HG03175 (cell line): ENCODE measurements around the gene CCL19.

Experiments used
- ATAC-seq: cut with Tn5 transposase; IDR thresholded peaks from one replicate; pipeline ENCODE4 v1.9.1; 2021; ENCODE audit warnings: mild to moderate bottlenecking, moderate library complexity; ENCODE audit not compliant: unreplicated experiment

Gene CCL19

DNA sequence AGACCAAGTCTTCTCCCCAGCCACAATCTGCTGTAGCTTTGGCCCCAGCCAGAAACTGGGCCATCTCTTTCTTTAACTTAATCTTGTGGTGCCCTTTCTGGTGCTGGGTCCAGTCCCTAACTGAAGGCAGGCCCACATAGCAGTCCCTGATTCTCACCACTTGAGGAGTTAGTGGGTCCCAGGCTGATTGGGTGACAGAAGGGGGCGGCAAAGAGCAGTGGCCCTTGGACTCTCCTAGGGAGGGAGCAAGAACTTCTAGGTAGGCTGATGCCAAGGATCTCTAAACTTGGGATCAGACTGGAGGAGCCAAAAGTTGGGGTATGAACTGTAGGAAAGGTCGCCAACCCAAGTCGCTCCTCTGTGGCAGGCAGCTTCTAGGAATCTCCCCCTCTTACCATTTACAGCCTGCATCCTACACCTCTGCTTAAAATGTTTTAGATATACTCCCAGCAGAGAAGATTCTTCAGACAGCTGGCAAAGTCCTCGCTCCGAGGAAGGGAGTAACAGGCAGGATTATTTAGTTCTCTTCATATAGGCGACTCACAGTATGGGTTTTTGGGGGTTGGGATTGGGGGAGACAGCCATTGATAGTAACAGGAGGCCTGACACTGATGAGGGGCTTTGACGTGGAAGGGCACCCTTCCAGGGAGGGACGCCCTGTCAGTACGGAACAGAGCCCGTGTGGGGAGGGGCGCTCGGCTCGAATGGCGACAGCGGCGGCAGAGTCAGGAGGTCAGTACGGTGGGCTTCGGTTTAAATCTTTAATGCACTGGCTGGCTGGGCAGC is 26.6 kb downstream of the CCL19 start:
- ATAC-seq: peak; percentile 65

DNA sequence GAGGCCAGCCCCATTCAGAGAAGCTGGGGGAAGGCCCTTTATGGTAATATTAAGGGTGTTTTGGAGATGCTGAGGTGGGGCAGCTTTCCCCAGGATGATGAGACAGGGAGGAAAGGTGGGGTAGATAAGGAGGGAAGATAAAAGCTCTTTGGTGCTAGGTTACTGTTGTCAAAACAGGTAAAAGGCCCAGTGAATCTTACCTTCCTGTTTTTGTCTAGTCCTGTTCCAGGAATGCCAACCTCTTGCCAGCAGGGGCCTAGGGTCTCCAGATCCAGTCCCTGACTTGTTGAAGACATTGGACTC is 27.8 kb downstream of the CCL19 start:
- no peak for ATAC-seq

DNA sequence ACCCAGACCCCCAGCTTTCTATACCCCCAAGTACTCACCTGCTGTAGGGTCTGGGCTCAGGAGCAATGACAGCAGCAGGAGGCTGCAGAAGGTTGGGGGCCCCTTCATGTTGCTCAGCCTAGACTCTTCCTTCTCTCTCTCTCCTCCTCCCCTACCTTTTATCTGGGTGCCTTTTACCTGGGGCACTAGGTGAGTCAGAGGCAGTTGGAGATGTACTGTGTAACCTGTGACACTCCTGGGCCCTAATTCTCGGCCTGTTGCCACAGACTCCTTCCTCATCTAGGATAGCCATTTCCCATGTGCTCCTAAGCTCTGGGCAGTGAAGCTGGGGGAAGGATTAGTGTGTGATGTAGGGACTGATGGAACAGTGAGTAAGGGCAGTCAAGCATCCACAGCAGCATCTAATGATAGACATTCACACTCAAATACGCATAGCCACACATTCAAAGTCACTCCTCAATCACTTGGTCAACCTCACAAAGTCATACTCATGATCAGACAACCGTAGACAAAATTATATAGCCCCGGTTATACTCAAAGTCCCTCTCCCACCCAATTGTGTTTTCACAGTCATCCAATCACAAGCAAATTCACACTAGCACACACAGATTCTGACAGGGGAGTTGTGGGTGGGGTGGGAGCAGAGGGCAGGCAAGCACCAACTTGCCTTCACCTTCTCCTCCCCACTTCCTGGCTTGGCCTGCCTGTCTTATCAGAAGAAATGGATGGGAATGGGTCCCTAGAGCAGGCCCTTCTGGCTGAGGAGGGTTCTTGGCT is 28.4 kb downstream of the CCL19 start, which contains the start of gene CCL27:
CCL27 (minus strand) TSS at position 132 of the 777 bp plus-strand sequence; CDS start at position 108, 24 bp downstream.
- ATAC-seq: no peak

DNA sequence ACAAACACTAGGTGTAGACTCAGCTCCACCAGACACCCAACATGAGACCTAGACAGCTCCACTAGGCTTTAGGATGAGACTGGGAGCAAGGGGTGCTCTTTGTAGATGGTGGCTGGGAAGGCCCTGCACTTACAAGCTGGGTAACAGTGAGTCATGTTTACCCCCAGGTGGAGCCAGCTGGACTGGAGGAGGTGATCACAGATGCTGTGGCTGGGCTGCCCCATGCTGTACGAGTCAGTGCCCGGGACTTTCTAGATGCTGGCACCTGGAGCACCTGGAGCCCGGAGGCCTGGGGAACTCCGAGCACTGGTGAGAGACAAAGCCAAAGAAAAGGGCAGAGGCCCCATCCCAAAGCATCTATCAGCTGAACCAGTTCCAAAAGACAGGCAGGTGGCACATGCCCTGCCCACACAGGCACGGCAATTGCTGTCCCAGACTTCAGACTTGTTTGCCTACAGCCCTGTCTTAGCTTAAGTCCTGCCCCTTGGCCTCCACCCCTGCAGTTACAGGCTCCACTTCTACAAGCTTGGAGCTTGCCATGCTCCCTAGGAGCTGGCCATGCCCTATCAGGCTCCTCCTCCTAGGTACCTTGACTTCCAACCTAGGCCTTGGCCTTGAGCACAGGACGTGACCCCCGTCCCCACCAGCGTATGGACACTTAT is 31.4 kb downstream of the CCL19 start:
- ATAC-seq: no peak

DNA sequence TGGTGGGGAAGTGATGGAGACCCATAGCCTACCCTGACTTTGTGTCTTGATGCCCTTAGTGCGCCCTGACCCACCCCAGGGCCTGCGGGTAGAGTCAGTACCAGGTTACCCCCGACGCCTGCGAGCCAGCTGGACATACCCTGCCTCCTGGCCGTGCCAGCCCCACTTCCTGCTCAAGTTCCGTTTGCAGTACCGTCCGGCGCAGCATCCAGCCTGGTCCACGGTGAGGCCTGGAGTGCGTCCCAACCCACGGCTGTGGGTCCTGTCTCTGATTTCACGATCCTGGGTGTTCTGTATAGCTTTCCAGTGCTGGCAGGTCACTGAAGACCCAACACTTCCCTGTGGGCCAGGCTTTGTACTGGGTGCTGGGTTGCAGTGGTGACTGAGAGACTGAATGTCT is 32.6 kb downstream of the CCL19 start:
- no peak for ATAC-seq

DNA sequence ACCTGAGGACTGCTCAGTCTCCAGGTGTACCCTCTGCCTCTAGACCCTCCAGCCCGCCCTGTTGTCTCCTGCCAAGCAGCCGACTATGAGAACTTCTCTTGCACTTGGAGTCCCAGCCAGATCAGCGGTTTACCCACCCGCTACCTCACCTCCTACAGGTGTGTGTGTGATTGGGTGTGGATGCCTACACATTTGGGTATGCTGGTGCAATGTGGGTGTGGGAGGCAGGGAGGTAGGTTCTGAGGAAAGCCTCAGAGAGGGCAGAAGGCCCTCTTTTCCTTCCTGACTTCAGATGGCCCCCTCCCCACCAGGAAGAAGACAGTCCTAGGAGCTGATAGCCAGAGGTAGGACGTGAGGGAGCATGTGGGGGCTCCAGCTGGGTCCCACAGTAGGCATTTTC is 34.1 kb downstream of the CCL19 start:
- no peak for ATAC-seq

DNA sequence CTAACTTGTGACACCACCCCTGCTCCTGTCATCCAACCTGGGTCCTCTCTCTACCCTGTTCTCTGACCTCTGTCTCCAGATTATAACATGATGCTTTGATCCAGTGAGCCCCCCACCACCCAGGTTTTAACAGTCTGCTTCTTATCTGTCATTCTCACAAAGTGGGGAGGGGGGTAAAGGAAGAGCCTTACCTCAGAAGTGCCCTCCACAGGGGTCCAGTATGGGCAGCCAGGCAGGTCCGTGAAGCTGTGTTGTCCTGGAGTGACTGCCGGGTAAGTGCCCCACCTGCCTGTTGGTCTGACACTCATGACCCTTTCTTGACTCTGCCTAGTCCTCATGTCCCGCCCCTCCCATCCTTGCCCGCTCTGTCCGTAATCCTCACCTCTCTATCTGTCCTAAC is 35.7 kb downstream of the CCL19 start:
- ATAC-seq: no peak

DNA sequence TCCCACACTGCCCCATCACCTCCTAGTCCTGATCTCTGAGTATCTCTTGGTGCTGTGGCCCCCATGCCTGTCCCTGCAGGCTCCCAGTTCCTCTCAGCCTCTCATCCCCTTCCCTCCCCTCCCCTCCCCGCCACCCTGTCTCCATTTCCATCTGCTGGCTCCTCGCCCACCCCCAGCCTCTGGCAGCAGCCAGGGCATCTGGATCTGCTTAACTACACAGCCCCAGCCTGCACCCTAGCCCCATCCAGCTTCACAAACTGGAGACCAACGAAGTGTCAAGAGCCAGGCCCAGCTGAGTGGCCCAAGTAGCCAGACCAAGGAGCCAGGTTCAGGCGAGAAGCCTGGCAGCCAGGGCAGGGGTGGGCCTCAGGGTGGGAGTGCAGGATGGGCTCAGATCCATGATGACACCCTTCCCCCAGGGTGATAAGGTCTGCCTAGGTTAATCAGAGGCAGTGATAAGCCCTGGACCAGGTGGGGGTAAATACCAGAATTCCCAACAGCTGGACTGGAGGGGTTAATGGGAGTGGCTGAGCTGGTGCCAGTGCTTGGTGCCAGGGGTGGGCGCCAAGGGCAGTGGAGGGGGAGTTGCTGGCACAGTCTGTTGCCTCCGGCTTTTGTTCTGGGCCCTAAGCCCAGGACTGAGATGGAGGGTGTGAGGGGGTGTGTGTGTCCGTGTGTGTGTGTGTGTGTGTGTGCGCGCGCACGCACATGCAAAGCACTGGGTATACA is 36.6 kb downstream of the CCL19 start:
- no peak for ATAC-seq

DNA sequence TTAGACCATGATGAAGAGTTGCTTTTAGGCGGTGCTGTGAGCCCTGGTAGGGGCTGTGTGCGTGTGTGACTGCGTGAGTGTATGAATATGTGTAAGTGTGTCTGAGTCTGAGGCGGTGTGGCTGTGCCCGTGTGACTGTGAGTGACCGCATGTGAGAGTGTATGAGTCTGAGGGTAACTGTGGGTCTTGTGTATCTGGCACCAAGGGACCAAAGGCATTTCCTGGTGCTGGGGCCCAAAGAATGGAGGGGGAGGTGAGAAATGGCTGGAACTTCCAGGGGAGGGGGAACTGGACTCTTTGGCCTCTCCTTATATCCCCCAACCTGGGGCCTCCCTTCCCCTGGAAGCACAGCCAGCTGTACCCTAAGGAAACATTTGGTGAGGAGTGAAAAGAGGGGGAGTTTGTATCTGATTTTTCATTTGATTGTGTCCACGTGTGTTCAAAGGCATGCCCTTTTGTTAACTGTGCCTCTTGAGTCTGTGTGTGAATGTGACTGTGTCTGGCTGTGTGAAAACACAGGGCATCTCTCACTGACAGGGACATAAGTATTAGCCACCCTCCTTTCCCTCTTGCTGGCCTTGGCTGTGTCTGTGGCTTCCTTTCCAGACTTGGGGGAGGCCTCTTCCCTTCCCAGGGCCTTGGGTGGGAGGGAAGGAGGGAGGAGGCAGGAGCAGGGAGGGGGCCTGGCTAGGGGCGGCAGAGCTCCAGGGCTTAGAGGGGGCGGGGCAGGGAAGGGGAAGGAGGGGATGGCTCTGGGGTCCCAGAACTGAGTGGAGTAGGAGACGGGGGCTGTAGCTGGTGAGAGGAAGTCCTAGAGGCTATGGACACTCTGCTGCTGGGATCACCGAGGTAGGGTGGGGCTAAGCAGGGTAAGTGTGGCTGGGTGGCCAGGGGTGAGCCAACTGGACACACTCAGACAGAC is 37.7 kb downstream of the CCL19 start:
- no peak for ATAC-seq

DNA sequence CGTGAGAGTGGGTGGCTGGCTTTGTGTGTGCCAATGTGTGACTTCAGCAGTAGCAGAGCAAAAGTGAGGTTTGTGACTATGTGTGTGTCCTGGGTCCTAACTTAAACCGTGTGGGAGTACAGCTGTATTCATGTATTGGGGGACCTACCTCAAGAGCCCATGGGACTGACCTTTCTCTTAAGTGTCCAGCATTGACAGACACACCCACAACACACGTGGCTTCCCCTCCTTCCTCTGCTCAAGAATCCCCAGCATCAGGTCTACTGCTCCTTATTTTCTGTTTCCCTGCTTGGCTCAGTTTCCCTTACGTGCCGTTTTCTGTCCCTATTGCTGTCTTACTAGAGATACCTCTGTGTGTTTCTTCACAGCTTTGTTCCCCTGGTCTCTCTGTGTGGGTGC is 38.5 kb downstream of the CCL19 start:
- ATAC-seq: no peak

DNA sequence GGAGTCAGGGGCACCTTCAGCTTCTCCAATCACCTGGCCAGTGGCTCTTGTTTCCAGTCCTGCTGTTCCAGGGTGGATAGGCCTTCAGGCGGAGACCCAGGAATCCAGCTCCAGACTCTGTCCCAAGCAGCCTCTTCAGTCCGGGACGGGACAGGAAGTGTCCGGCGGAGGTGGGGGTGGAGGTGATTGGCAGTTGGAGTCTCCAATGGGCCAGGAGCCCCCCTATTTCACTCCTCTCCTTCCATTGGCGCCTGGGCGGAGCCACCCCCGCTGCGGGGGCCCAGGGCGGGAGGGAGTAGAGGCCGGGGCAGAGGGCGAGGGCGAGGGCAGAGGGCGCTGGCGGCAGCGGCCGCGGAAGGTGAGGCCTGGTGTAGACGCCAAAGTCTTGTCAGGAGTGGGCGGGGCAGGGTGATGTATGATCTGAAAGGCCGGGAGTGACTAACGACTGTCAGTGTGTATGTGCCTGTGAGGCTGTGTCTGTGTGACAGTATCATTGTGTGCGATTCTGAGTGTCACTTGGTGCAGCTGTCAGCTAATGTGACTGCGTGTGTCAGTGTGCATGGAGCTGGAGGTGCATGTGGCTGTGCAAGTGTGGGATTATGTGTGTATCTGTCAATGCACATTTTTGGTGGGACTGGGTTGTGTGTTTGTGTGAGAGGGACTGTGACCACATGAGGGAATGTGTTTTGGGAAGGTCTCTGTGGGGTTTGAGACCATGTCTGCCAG is 39.0 kb downstream of the CCL19 start, which contains the start of gene IL11RA:
IL11RA (plus strand) TSS at position 310 of the 726 bp plus-strand sequence. CDS start 3,033 bp downstream, outside the sequence.
- no peak for ATAC-seq

DNA sequence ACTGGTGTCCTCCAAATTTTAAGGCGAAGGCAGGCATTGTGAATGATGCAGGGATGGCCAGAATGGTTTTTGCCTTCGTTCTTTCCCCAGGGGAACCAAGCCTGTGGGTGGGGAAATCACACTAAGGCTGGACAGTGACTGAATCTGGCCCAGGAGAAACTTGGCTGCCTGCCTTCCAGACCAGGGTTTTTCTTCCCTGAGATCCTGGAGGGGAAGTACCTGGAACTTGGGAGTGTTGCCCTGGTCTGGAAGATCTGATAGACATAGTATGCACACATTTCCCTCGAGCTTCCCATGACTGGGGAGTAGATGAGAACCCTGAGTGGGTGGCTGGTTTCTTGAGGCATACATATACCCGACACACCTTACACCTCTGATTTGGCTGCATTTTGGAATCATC is 39.8 kb downstream of the CCL19 start:
- no peak for ATAC-seq

DNA sequence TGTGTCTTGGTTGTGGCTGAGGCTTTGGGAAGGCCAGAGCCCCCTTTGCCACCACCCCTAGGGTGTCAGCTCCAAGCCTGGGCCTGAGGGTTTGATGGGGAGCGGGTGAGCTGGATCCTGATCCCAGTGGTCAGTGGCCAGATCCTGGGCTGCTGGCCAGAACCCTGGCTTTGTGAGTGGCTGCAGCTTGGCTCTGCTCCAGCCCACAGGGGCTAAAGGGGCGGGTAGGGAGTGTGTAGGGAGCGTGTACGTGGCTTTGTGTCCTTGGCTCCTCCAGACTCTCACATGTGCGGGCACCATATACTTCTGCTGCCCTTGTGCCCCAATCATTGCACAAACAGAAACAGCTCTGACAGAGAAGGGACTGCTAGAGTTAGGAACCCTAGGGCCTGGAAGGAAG is 40.3 kb downstream of the CCL19 start:
- ATAC-seq: no peak

DNA sequence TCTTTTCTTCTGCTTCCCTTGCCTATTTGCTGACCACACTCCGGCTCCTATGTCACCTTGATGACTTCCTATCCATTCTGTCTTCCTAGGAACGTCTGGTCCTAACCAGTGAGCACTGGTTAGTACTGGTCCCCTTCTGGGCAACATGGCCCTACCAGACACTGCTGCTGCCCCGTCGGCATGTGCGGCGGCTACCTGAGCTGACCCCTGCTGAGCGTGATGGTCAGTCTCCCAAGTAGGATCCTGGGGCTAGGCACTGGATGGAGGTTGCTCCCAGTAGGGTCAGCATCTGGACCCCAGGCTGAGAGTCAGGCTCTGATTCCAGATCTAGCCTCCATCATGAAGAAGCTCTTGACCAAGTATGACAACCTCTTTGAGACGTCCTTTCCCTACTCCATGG is 42.4 kb downstream of the CCL19 start:
- ATAC-seq: no peak

DNA sequence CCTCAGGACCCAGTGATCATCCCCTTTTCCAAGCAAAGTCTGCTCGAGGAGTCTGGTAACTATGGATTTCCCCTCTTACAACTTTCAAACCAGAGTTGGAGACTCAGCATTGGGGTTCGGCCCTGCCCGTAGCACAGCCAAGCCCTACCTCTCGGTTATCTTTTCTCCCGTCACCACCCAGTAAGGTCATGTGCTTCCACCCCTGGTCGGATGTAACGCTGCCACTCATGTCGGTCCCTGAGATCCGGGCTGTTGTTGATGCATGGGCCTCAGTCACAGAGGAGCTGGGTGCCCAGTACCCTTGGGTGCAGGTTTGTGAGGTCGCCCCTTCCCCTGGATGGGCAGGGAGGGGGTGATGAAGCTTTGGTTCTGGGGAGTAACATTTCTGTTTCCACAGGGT is 43.4 kb downstream of the CCL19 start:
- no peak for ATAC-seq

DNA sequence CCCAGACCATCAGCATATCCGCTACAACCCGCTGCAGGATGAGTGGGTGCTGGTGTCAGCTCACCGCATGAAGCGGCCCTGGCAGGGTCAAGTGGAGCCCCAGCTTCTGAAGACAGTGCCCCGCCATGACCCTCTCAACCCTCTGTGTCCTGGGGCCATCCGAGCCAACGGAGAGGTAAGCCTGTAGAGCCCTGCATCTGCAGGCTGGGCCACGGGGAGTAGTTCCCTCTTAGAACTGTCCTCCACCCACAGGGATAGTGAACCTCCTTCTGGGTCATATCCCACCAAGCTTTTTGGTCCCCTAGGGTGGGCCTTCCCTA is 44.0 kb downstream of the CCL19 start:
- no peak for ATAC-seq

DNA sequence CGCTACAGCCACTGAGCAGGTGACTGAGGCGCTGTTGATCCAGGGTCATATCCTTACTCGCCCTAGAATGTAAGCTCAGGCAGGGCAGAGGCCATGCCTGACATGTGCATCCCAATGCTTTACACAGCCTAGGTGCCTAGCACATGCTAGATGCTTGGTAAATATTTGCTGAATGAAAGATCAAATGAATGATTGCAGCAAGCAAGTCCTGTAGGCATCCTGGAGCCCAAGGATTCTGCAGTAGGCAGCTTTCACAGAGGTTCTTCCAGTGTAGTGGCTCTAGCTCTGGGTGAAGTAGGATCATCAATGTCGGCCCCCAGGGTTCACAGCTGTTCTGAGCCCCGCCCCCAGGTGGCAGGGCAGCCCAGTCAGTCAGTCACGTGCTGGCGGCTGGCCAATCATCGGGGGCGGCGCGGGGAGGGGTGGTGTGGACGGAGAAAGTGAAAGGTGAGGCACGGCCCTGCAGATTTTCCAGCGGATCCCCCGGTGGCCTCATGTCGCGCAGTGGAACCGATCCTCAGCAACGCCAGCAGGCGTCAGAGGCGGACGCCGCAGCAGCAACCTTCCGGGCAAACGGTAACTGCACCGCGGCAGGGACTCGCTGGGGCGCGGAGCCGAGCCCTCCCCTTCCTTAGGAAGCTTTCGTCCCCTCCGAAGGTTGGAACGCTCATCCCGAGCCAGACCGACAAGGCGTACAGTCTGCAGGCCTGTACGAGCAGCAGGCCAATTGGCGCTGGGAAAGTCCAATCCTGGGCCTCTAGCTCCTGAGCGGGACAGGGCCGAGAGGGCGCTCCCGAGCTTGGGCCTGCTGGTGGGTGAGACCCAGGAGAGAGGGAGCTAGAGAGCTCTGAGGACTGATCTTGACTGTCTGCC is 44.6 kb downstream of the CCL19 start, which contains the start of gene GALT:
GALT (plus strand) TSS at position 465 of the 873 bp plus-strand sequence; CDS start at position 495, 30 bp downstream.
- ATAC-seq: peak; percentile 85

DNA sequence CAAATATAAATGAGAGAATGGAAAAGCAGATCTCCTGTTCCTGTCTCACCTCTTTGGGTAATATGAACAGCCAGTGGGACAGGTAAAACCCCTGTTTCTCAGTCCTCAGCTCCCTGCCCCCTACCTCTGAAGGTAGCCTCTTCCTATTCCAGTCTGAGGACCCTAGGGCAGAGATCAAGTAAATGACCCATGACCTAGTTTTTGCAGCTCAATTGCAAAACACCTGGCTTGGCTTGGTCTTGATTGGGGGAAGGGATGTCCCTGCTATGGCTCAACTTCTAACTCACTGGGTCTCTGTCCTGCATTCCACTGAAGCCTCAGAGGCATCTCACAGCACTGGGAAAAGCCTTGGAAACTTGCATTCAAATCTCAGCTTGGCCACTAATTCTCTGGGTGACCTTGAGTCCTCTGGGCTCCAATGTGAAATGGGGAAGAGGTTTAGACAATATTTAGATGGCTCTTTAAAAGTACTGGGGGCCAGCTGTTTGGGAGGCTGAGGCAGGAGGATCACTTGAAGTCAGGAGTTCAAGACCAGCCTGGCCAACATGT is 46.2 kb downstream of the CCL19 start:
- ATAC-seq: no peak
